Stimulated activated CD8-positive, alpha-beta memory T cell treated with anti-CD3 and anti-CD28 coated beads, Interleukin-4, amount 100 ng/mL, for 24 hours (primary cell): Measurements from ENCODE around the gene ALKBH6.

Source experiments
- DNase-seq: peaks from one replicate; pipeline ENCODE4 v3.0.0-alpha.2; 2020; ENCODE audit warnings: low read depth

The ALKBH6 gene

GRCh38 chr19:36030264-36031148 lies 16.5 kb upstream of the ALKBH6 start:
- DNase-seq = no peak

GRCh38 chr19:36028313-36029041 lies 14.5 kb upstream of the ALKBH6 start:
- no peak for DNase-seq

GRCh38 chr19:36027696-36028095 lies 13.7 kb upstream of the ALKBH6 start:
- no peak for DNase-seq

DNA sequence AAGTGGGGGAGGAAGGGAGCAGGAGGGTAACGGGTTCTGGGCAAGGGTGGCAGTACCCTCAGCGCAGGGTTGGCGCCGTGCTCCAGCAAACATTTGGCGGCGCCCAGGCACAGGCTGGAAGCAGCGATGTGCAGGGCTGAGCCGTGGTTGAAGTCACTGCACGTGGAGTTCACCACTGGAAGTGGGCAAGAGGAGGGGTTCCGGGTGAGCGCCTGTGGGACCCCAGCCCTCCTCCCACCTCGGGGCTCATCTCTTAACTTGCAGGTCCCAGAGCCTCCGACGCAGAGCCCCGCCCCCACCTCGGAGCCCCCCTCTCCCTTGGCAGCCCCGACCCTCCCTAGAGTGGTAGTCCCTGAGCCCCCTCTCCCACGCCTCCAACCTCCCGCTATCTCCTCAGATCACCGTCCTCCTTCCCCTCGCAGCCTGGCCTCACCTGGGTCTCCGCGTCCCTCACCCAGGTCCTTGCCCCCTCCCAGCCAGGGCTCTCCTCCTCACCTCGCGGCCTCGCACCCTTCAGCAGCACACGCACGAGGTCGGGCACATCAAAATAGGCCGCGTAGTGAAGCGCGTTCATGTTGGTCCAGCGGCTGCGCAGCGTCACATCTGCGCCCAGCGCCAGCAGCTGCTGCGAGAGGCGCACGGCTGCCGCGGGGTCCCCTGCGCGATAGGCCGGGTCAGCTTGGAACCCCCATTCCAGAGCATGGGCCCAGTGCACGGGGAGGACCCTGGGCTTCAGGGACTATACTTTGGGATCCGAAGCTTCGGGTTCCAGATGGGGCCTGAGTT lies 12.3 kb upstream of the ALKBH6 start:
- DNase-seq = no peak

GRCh38 chr19:36025541-36025940 lies 11.5 kb upstream of the ALKBH6 start:
- DNase-seq = no peak

DNA sequence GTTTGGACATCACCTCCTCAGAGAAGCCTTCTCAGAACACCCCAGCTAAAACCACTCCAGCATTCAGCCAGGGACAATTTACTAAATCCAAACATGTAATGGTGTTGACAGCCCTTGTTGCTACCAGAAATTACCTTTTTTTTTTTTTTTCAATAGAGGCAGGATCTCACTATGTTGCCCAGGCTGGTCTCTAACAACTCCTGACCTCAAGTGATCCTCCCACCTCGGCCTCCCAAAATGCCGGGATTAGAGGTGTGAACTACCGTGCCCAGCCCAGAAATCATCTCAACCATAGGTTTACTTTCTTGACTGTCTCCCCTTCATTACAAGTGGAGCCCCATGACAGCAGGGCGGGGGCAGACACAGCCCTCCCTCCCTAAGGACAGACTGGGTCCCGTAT lies 9.4 kb upstream of the ALKBH6 start:
- no peak for DNase-seq

GRCh38 chr19:36019061-36019670 lies 5.2 kb upstream of the ALKBH6 start:
- no peak for DNase-seq

DNA sequence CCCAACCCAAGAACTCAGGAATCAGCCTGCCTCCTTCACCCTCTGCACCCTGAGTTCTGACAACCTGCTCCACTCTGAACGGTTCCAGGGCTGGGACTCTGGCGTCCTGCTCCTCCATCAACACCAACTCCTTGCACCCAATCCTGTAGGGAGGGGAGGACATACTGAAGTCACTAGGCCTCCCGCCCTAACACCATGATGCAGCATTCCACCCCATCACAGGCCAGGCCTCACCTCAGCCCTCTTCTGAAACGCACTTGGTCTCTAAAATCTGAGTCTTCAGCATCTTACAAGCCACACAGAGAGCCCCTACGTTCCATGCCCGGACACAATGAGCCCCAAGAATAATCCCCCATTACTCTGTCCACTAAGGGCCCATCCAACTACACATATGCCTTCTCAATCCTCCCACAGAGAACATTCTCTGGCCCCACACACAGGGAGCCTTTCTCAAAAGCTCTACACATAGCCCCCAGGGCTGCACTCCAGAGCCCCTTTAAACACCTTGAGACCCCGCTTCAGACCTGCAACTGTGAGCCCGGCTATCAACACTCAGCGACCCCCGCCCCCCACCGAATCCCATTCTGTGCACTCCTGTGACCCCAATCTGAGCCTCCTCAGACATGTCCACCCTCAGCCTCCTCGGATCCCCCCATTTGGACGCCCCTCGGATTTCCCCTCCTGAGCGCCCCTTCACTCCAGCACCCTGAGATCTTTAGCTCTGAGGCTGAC lies 567 bp downstream of the ALKBH6 start:
- no peak for DNase-seq

GRCh38 chr19:36010402-36010801 lies 3.6 kb downstream of the ALKBH6 start:
- DNase-seq = no peak

GRCh38 chr19:36009633-36010379 lies 4.2 kb downstream of the ALKBH6 start:
- no peak for DNase-seq

GRCh38 chr19:36009220-36009619 lies 4.8 kb downstream of the ALKBH6 start:
- DNase-seq = peak; percentile 34

- no peak for DNase-seq
Measured at GRCh38 chr19:36008336-36008978, 5.6 kb downstream of the ALKBH6 start, which contains the start of gene SYNE4. Gene SYNE4, minus strand, starts transcription at chr19:36008813. Its CDS starts 132 bp downstream, at chr19:36008681.

GRCh38 chr19:36006955-36007354 lies 7.1 kb downstream of the ALKBH6 start:
- DNase-seq = no peak

DNA sequence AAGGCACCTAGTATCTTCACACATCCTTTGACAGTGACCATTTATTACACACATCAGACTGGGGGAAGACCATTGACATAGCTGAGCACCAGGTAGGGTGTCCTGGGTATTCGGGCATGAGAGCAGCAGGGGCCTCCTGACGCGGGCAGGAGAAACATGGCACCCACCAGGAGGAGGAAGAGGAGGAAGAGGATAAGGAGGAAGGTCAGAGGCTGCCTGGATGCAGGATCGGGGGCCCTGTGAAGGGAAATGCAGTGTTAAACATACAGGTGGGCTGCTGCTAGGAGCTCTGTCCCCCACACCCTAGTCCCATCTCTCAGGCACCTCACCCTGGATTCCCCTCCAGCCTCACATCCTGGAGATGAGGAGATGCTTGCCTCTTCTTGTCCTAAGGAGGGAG lies 10.7 kb downstream of the ALKBH6 start:
- DNase-seq = no peak

- DNase-seq = no peak
Measured at GRCh38 chr19:36001605-36002004, 12.4 kb downstream of the ALKBH6 start.

DNA sequence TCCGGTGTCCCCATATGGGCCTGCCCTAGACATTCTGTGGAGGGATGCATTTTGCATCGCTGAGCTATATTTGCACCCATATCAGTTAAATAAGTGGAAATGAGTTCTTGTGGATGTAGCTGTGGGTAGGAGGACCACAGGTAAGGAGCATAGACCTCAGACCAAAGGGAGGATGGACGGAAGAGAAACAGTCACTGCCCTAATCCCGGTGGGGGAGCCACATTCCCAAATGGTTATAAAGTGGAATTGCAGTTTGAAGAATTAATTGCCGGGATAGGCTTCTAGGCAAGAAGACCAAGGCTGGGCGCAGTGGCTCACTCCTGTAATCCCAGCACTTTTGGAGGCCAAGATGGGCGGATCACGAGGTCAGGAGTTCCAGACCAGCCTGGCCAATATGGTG lies 17.2 kb downstream of the ALKBH6 start:
- no peak for DNase-seq

GRCh38 chr19:35995048-35995993 lies 18.7 kb downstream of the ALKBH6 start, which contains the start of gene SDHAF1:
Gene SDHAF1, plus strand, starts transcription at chr19:35995188. Its CDS starts 87 bp downstream, at chr19:35995275.
- peak; percentile 94 for DNase-seq

DNA sequence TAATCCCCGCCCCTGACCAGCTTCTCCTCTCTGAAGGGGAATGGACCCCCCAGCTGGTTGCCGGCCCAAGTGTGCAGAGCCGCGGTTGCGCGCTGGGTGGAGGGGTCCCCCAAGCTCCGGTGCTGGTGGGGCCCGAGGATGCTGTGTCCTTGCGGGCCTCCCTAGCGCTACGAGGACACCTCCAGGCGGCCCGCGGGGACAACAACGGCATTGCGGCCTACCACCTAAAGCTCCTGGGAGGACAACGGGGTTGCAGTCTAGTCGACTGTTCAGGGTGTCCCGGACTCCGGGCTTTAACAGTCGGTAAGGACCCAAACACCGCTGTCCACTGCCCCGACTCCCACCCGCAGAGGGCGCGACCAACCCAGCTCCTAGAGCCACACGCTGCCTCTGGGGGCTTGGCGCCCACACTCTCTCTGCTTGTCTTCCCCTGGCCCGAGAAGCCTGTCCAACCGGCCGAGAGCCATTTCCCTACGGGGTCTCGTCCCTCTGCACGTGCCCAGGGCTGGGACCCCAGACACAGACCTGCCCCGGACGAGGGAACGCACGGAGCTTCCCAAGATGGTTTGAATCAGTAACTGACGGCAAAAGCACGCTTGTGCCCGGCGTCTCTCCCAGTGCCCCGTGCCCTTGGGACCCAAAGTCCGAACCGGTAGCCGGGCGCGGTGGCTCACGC lies 20.0 kb downstream of the ALKBH6 start:
- DNase-seq = no peak
